Measurements from ENCODE around the gene ZFHX3.

GRCh38 chr16:72811188-72811720, 236.7 kb downstream of the ZFHX3 start:
- TF ChIP-seq CTCF (IDR thresholded peaks at IDR 0.05) (no peak), POLR2A (IDR thresholded peaks at IDR 0.05) (no peak)

Data from tibial nerve (tissue), 3 donors.